Measurements from ENCODE around the gene DMWD.

Gene DMWD

DNA sequence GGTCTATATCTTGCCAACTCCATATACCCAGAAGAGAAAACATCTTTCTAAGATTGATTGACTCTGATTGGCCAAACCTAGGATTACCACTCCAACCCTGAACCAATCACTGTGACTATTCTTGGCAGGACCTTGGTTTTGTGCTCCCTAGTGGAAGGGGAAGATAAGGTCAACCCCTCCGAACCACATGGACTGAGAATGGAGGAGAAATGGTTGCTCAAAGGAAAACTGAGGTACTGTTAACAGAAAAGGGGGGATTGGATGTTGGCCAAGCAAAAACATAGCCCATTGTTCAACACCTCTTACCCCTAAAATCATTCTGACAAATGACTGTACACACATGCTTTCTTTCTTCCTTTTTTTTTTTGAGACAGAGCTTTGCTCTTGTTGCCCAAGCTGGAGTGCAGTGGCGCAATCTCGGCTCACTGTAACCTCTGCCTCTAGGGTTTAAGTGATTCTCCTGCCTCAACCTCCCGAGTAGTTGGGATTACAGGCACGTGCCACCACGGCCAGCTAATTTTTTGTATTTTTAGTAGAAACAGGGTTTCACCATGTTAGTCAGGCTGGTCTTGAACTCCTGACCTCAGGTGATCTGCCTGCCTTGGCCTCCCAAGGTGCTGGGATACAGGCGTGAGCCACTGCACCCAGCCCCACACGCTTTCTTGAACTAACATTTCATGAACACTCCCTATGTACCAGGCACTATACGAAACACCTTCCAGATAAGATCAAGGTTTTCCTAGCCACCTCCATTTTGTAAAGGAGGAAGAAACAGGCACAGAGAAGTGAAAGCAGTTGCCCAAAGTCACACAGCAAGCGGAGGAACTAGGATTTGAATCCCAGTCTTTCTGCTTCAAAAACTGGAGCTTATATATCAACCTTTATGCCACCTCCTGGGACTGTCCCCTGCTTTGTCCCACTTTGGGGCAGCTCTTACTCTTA, 52.9 kb downstream of the DMWD start:
- no peak overlapping the region for H2AFZ ChIP-seq (ENCODE audit: low read depth, low read length)
- H3K79me2 ChIP-seq (ENCODE audit: insufficient read depth, low read length) = no peaks in the 10 kb centered on the region
- TF ChIP-seq EZH2 (IDR thresholded peaks at IDR 0.05; ENCODE audit: borderline replicate concordance, low read depth, low read length, severe bottlenecking) = no peak
- TF ChIP-seq, protein P1, sequence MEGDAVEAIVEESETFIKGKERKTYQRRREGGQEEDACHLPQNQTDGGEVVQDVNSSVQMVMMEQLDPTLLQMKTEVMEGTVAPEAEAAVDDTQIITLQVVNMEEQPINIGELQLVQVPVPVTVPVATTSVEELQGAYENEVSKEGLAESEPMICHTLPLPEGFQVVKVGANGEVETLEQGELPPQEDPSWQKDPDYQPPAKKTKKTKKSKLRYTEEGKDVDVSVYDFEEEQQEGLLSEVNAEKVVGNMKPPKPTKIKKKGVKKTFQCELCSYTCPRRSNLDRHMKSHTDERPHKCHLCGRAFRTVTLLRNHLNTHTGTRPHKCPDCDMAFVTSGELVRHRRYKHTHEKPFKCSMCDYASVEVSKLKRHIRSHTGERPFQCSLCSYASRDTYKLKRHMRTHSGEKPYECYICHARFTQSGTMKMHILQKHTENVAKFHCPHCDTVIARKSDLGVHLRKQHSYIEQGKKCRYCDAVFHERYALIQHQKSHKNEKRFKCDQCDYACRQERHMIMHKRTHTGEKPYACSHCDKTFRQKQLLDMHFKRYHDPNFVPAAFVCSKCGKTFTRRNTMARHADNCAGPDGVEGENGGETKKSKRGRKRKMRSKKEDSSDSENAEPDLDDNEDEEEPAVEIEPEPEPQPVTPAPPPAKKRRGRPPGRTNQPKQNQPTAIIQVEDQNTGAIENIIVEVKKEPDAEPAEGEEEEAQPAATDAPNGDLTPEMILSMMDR (IDR thresholded peaks at IDR 0.05; ENCODE audit: borderline replicate concordance, extremely low read depth, low read length, poor library complexity, severe bottlenecking) = no peak
- no peak overlapping the region for H3K4me3 ChIP-seq (ENCODE audit: low read depth in 1 of 2, low read length in 2 of 2)
- no peaks in the 10 kb centered on the region for H3K4me1 ChIP-seq (ENCODE audit: insufficient read depth, low read length)
- ATAC-seq (ENCODE audit: insufficient read depth, low read depth) (no peak), DNase-seq (no peak)
- H3K36me3 ChIP-seq (ENCODE audit: insufficient read depth, low read length) = no peaks in the 10 kb centered on the region
- H3K27me3 ChIP-seq (ENCODE audit: insufficient read depth, low read length, poor library complexity) = peaks cover 3% of the 10 kb centered on the region
- H4K20me1 ChIP-seq (ENCODE audit: insufficient read depth, low read length) = no peaks in the 10 kb centered on the region
- H3K27ac ChIP-seq (ENCODE audit: low read length) = no peak overlapping the region
- no peak overlapping the region for H3K9ac ChIP-seq (ENCODE audit: low read depth, low read length)
- no peaks in the 10 kb centered on the region for H3K9me3 ChIP-seq (ENCODE audit: insufficient read depth, low read length, severe bottlenecking)
- H3K4me2 ChIP-seq (ENCODE audit: insufficient read depth, low read length) = no peak overlapping the region

DNA sequence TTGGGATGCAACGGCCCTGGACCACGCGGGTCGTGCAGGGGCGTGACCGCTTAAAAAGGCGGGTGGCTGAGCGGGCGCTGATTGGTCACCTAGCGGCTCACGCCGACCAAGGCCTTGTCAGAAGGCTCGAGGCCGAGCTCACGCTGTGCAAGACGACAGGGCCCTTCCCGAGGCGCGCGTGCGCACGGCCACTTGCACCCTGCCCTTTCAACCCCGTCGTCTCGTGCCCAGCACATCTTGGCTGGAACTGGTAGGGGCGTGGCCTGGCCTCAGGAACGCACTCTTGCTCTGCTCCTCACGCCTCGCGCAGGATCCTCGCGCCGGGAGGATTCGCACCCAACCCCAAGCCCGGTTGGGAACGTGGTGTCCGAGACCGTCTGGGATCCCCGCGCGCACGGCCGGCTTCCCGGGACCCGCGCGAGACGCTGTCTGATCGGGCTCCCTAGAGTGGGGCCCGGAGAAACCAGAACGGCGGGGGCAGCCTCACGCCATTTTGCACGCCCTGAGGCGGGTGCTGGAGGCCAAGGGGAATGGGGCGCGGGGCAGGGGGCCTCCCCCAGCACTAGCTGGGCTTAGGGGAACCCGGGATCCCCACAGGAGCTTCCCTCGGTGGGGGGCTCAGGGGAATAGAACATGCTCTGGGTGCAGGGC, 59.4 kb downstream of the DMWD start, which contains the start of gene MEIOSIN:
TSS of gene MEIOSIN (plus strand) at position 280 of the 651 bp plus-strand sequence. CDS start 1,938 bp downstream, outside the sequence.
- Histone ChIP-seq H3K36me3 (ENCODE audit: insufficient read depth, low read length) (0 out of 2 replicates have a peak, but pooled peaks cover under 1% of the 10 kb centered on the region), H3K9me3 (ENCODE audit: insufficient read depth, low read length, severe bottlenecking) (no peaks in the 10 kb centered on the region), H4K20me1 (ENCODE audit: insufficient read depth, low read length) (peaks cover 2% of the 10 kb centered on the region; the same call in 1 of the 2 replicates), H3K4me2 (ENCODE audit: insufficient read depth, low read length) (no peak within 1 kb of the TSS), H3K27ac (ENCODE audit: low read length) (no peak within 1 kb of the TSS), H3K79me2 (ENCODE audit: insufficient read depth, low read length) (peaks cover 24% of the 10 kb centered on the region), H3K27me3 (ENCODE audit: insufficient read depth, low read length, poor library complexity) (no peaks in the 10 kb centered on the region), H3K9ac (ENCODE audit: low read depth, low read length) (no peak within 1 kb of the TSS), H3K4me1 (ENCODE audit: insufficient read depth, low read length) (peaks cover 27% of the 10 kb centered on the region), H2AFZ (ENCODE audit: low read depth, low read length) (peak within 1 kb of the TSS; percentile 26; the same call in 1 of the 2 replicates), H3K4me3 (ENCODE audit: low read depth in 1 of 2, low read length in 2 of 2) (no peak within 1 kb of the TSS)
- TF ChIP-seq EZH2 (IDR thresholded peaks at IDR 0.05; ENCODE audit: borderline replicate concordance, low read depth, low read length, severe bottlenecking) = no peak
- no peak for DNase-seq
- no peak for ATAC-seq (ENCODE audit: insufficient read depth, low read depth)
